OCI-LY7 (cell line): ENCODE measurements around the gene ZNF683. TPM values are rescaled to one million over a fixed set of nuclear protein-coding genes. Genes with fewer than 3 reads are reported as not detected.
"Not testable (repeated sequence)": the region's sequence is repeated elsewhere in the genome, so short reads cannot be mapped to it uniquely, and the experiment has no call there.

ENCODE experiments used
- BruUV-seq: library from RNA; stranded (reverse); fragments of 400-500 nt; replicated peaks from 2 replicates; lab custom pipeline; 2021; lab: Mats Ljungman, UMichigan
- CTCF ChIA-PET: fragments of 300-600 bp; sonication (Branson Sonifier 250); formaldehyde crosslinking; loops from one replicate; lab custom pipeline; 2022; ENCODE audit warnings: antibody characterized with exemption; ENCODE audit not compliant: unreplicated experiment; lab: Charles Lee
- POLR2A ChIA-PET: fragments of 300-600 bp; sonication (Branson Sonifier 250); formaldehyde crosslinking; loops from one replicate; lab custom pipeline; 2022; ENCODE audit warnings: antibody characterized with exemption; lab: Charles Lee
- DNase-seq: peaks from one replicate; pipeline ENCODE4 v3.0.0-alpha.2; 2015; ENCODE audit warnings: low spot score
- H2AFZ ChIP-seq: fragments of 200-600 bp; sonication (generic), shearing (Covaris generic); 2 replicates; pipeline ENCODE4 v1.6.1; 2014; ENCODE audit warnings: mild to moderate bottlenecking, antibody characterized with exemption, low read length, moderate library complexity
- H3K27ac ChIP-seq: fragments of 200-600 bp; sonication (generic); 2 replicates; pipeline ENCODE4 v1.5.1; 2014; ENCODE audit warnings: mixed run types, low read depth, mild to moderate bottlenecking, moderate library complexity, low read length, inconsistent platforms; ENCODE audit not compliant: poor library complexity, severe bottlenecking
- H3K36me3 ChIP-seq: fragments of 200-600 bp; sonication (generic); 2 replicates; pipeline ENCODE4 v1.6.1; 2014; ENCODE audit warnings: mild to moderate bottlenecking, antibody characterized with exemption, low read length, moderate library complexity, mixed read lengths; ENCODE audit not compliant: insufficient read depth
- H3K4me1 ChIP-seq: fragments of 200-600 bp; sonication (generic); 2 replicates; pipeline ENCODE4 v1.5.1; 2014; ENCODE audit warnings: mild to moderate bottlenecking, low read length; ENCODE audit not compliant: insufficient read depth, poor library complexity, severe bottlenecking
- H3K4me2 ChIP-seq: fragments of 200-600 bp; sonication (generic); 2 replicates; pipeline ENCODE4 v1.6.1; 2014; ENCODE audit warnings: mild to moderate bottlenecking, low read length
- H3K4me3 ChIP-seq: fragments of 200-600 bp; sonication (generic); 2 replicates; pipeline ENCODE4 v1.5.1; 2014; ENCODE audit warnings: mild to moderate bottlenecking, low read depth, low read length; ENCODE audit not compliant: poor library complexity, severe bottlenecking
- H3K79me2 ChIP-seq: fragments of 200-600 bp; sonication (generic); 2 replicates; pipeline ENCODE4 v1.6.1; 2016; ENCODE audit warnings: low read depth, mild to moderate bottlenecking, low read length, moderate library complexity, mixed read lengths; ENCODE audit not compliant: insufficient read depth
- H3K9me2 ChIP-seq: fragments of 200-600 bp; sonication (generic); 2 replicates; pipeline ENCODE4 v1.6.1; 2016; ENCODE audit warnings: mild to moderate bottlenecking, low read length, mixed read lengths; ENCODE audit not compliant: insufficient read depth
- H3K9me3 ChIP-seq: fragments of 200-600 bp; sonication (generic); 2 replicates; pipeline ENCODE4 v1.6.1; 2014; ENCODE audit warnings: mild to moderate bottlenecking, mixed run types, low read length, mixed read lengths
- H4K20me1 ChIP-seq: fragments of 200-600 bp; sonication (generic); 2 replicates; pipeline ENCODE4 v1.6.1; 2014; ENCODE audit warnings: mild to moderate bottlenecking, antibody characterized with exemption, low read length, moderate library complexity, mixed read lengths; ENCODE audit not compliant: insufficient read depth
- EZH2phosphoT487 ChIP-seq: fragments of 200-600 bp; sonication (generic); IDR thresholded peaks from 2 replicates; pipeline ENCODE4 v1.6.1; 2018; ENCODE audit warnings: low read depth, borderline replicate concordance, mild to moderate bottlenecking, mixed run types, antibody characterized with exemption, low read length, moderate library complexity, mixed read lengths
- intact Hi-C: fragments of 100-400 bp; cut with micrococcal nuclease; formaldehyde crosslinking; loops from one replicate; pipeline ENCODE4 v1.10.0; 2022; ENCODE audit not compliant: unreplicated experiment
- total RNA-seq, 2 experiments: library from RNA; depleted of rRNA in 1 of 2; stranded (reverse); fragments of >200 nt in 1 of 2; shearing (Covaris generic) in 1 of 2; gene quantifications; 2 replicates each; pipeline ENCODE4 v1.2.3, GENCODE V29; 2014 to 2022
- TF ChIP-seq, protein P1 (sequence below): fragments of 200-600 bp; sonication (generic); conservative IDR thresholded peaks from 2 replicates; pipeline ENCODE4 v1.5.1; 2014; ENCODE audit warnings: mild to moderate bottlenecking, antibody characterized with exemption, low read length, moderate library complexity, mixed read lengths

ZNF683 gene
- total RNA-seq, 2 experiments from 2014 or later: not detected

DNA sequence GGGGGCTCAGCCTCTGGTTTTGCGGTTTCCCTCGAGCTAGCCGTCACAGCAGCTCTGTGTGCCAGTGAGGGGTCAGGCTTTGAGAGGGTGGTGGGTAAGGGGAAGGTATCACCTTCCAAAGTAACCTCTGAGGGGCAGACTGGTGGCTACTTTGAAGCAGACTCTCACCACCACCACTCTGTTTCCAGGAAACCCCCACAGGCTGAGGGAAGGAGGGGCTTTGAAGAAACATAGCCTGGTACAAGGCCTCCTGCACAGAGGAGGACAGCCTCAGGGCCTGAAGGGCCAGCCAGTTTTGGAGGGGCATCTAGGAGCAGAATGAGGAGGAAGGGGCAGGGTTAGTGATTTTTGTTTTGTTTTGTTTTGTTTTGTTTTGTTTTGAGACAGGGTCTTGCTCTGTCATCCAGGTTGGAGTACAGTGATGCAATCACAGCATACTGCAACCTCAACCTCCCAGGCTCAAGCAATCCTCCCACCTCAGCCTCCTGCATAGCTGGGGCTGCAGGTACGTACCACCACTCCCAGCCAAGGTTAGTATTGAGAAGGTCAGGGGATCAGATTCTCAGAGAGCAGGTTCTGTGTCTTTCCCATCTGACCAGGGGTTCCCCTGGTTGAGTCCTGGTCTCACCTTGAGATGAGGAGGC, 17.2 kb upstream of the ZNF683 start:
- POLR2A ChIA-PET: no interaction called here

DNA sequence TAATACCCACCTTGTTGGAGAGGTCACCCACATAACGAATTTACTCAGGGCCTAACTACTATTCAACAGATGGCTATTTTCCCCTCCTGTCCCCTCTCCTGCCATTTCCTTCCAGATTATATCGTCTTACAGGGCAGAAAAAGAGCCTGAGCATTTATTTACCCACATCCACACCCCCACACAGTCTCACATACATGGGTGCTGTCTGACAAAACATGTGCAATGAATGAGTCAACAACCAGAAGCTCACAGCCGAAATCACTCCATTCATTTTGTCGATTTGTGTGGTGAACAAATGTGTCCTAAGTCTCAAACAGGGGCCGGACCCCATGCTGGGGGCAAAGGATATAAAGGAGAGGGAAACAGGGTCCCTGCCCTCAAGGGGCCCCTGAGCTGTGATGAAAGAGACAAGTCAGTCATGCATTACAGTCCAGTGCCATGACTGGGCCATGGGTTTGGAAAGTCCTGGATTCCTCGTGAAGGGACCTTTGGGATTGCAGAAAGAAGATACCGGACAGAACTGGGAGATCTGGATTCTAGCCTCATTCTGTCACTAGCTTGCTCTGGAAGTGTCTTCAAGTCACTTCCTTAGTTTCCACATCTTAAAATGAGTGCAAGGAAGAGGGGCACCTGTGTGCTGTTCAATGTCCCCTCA, 16.4 kb upstream of the ZNF683 start:
- POLR2A ChIA-PET: no interaction called here
- no peaks in the 10 kb centered on the region for H3K4me1 ChIP-seq
- TF ChIP-seq EZH2phosphoT487: no peak
- CTCF ChIA-PET: no interaction called here
- H4K20me1 ChIP-seq: no peaks in the 10 kb centered on the region
- no peaks in the 10 kb centered on the region for H3K79me2 ChIP-seq
- no peaks in the 10 kb centered on the region for H3K9me2 ChIP-seq
- no peak for DNase-seq
- no peaks in the 10 kb centered on the region for H3K36me3 ChIP-seq
- no peak overlapping the region for H3K27ac ChIP-seq
- H2AFZ ChIP-seq: no peak overlapping the region
- intact Hi-C loops: no loop called here
- no peak overlapping the region for H3K4me3 ChIP-seq
- no peak overlapping the region for H3K4me2 ChIP-seq
- BruUV-seq: no TSS peak
- no peaks in the 10 kb centered on the region for H3K9me3 ChIP-seq

More for the DNA sequence above, 17.2 kb upstream of the ZNF683 start:
- intact Hi-C loops: no loop called here
- Histone ChIP-seq H3K4me2 (no peak overlapping the region), H3K36me3 (no peaks in the 10 kb centered on the region), H3K4me3 (no peak overlapping the region), H3K9me3 (no peaks in the 10 kb centered on the region), H3K79me2 (no peaks in the 10 kb centered on the region), H3K4me1 (no peaks in the 10 kb centered on the region), H2AFZ (no peak overlapping the region), H3K27ac (no peak overlapping the region), H4K20me1 (no peaks in the 10 kb centered on the region), H3K9me2 (no peaks in the 10 kb centered on the region)
- no peak for TF ChIP-seq EZH2phosphoT487
- TF ChIP-seq, protein P1, sequence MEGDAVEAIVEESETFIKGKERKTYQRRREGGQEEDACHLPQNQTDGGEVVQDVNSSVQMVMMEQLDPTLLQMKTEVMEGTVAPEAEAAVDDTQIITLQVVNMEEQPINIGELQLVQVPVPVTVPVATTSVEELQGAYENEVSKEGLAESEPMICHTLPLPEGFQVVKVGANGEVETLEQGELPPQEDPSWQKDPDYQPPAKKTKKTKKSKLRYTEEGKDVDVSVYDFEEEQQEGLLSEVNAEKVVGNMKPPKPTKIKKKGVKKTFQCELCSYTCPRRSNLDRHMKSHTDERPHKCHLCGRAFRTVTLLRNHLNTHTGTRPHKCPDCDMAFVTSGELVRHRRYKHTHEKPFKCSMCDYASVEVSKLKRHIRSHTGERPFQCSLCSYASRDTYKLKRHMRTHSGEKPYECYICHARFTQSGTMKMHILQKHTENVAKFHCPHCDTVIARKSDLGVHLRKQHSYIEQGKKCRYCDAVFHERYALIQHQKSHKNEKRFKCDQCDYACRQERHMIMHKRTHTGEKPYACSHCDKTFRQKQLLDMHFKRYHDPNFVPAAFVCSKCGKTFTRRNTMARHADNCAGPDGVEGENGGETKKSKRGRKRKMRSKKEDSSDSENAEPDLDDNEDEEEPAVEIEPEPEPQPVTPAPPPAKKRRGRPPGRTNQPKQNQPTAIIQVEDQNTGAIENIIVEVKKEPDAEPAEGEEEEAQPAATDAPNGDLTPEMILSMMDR: no peak
- DNase-seq: no peak
- CTCF ChIA-PET: no interaction called here
- BruUV-seq: no TSS peak

DNA sequence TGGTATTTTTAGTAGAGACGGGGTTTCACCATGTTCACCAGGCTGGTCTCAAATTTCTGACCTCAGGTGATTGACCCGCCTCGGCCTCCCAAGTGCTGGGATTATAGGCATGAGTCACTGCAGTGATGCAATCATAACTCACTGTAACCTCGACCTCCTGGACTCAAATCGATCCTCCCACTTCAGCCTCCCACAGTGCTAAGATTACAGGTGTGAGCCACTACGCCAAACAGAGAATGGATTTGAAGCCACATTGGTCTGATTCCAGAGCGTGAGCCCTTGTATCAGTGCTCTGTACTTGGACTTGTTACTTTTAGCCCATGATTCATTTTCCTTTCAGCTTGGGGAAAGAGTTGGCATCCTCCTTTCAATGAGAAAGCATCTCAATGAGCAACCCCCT, 14.9 kb upstream of the ZNF683 start:
- CTCF ChIA-PET: no interaction called here
- intact Hi-C loops: no loop called here
- BruUV-seq: no TSS peak
- Histone ChIP-seq H3K79me2 (no peaks in the 10 kb centered on the region), H3K9me2 (no peaks in the 10 kb centered on the region), H3K4me1 (no peaks in the 10 kb centered on the region), H3K27ac (no peak overlapping the region), H3K36me3 (no peaks in the 10 kb centered on the region), H3K9me3 (no peaks in the 10 kb centered on the region), H2AFZ (no peak overlapping the region), H4K20me1 (no peaks in the 10 kb centered on the region), H3K4me3 (no peak overlapping the region), H3K4me2 (no peak overlapping the region)
- POLR2A ChIA-PET: no interaction called here
- no peak for DNase-seq
- TF ChIP-seq, protein P1: no peak
- TF ChIP-seq EZH2phosphoT487: no peak

DNA sequence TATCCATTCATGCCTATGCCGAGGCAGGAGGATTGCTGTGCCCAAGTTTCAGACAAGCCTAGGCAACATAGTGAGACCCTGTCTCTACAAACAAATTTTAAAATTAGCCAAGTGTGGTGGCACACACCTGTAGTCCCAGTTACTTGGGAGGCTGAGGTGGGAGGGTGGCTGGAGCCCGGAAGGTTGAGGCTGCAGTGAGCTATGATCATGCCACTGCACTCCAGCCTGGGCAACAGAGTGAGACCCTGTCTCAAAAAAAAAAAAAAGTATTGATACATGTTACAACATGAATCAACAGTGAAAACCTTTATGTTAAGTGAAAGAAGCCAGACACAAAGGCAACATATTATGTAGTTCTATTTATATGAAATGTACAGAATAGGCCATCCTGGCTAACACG, 12.5 kb upstream of the ZNF683 start:
- BruUV-seq, H3K4me2 ChIP-seq, H2AFZ ChIP-seq, H3K9me2 ChIP-seq, DNase-seq, H4K20me1 ChIP-seq, H3K4me1 ChIP-seq, H3K9me3 ChIP-seq, H3K36me3 ChIP-seq, CTCF ChIA-PET, H3K4me3 ChIP-seq, H3K27ac ChIP-seq, H3K79me2 ChIP-seq, intact Hi-C loops: not testable (repeated sequence)
- POLR2A ChIA-PET: interaction anchor here (0.7 kb wide), 1 partner anchor 32 kb away, joined by 4 read pairs; no protein-coding TSS in a partner anchor
